IMR-90 (cell line): ENCODE data around the gene TMX3.

Experiments used
- BHLHE40 ChIP-seq: fragments of 150-350 bp; IDR thresholded peaks from 2 replicates; pipeline ENCODE4 v1.6.1; 2016; ENCODE audit warnings: mild to moderate bottlenecking, low read depth, low read length
- CHD1 ChIP-seq: IDR thresholded peaks from 2 replicates; pipeline ENCODE4 v1.6.1; 2012; ENCODE audit warnings: low read depth, low read length, improper control_type of control experiment
- CTCF ChIP-seq: conservative IDR thresholded peaks from 2 replicates; pipeline ENCODE4 v1.5.1; 2012; ENCODE audit warnings: mild to moderate bottlenecking, low read depth, low read length, improper control_type of control experiment
- POLR2A ChIP-seq: IDR thresholded peaks from 2 replicates; pipeline ENCODE4 v1.6.1; 2012; ENCODE audit warnings: mild to moderate bottlenecking, low read depth, low read length
- RCOR1 ChIP-seq: IDR thresholded peaks from 2 replicates; pipeline ENCODE4 v1.6.1; 2012; ENCODE audit warnings: mild to moderate bottlenecking, low read length, improper control_type of control experiment; ENCODE audit not compliant: insufficient replicate concordance
- RFX5 ChIP-seq: IDR thresholded peaks from 2 replicates; pipeline ENCODE4 v1.8.0; 2012; ENCODE audit warnings: low read depth, mild to moderate bottlenecking, low read length, moderate library complexity
- SMC3 ChIP-seq: fragments of 150-350 bp; IDR thresholded peaks from 2 replicates; pipeline ENCODE4 v1.6.1; 2016; ENCODE audit warnings: low read depth, mild to moderate bottlenecking, antibody characterized with exemption, low read length, moderate library complexity

- no peak for TF ChIP-seq CTCF
- no peak for TF ChIP-seq RCOR1
- no peak for TF ChIP-seq BHLHE40
- TF ChIP-seq SMC3: no peak
- no peak for TF ChIP-seq RFX5
- TF ChIP-seq POLR2A: no peak
- TF ChIP-seq CHD1: no peak
Measured at GRCh38 chr18:68705119-68705518, 9.8 kb downstream of the TMX3 start.
